NCI-H2029 treated with DMSO at 0.1 percent for 48 hours (cell line): ENCODE measurements around the gene BPIFA1.
A peak's percentile ranks its signal among the peaks of the same experiment; 100 is the strongest.

Experiments
- DNase-seq: peaks from one replicate; lab custom pipeline; 2025; lab: John Stamatoyannopoulos, UW

Gene BPIFA1

GRCh38 chr20:33240923-33241322 lies 5.1 kb downstream of the BPIFA1 start:
- no peak for DNase-seq

GRCh38 chr20:33242319-33243100 lies 6.7 kb downstream of the BPIFA1 start:
- no peak for DNase-seq

GRCh38 chr20:33246077-33246476 lies 10.3 kb downstream of the BPIFA1 start:
- no peak for DNase-seq

GRCh38 chr20:33249456-33249855 lies 13.7 kb downstream of the BPIFA1 start:
- no peak for DNase-seq

GRCh38 chr20:33250666-33251065 lies 14.9 kb downstream of the BPIFA1 start:
- DNase-seq: no peak

- peak; percentile 97 for DNase-seq
Observed at GRCh38 chr20:33251496-33251895, 15.7 kb downstream of the BPIFA1 start.

- DNase-seq: no peak
Observed at GRCh38 chr20:33252460-33252859, 16.7 kb downstream of the BPIFA1 start.

- no peak for DNase-seq
Observed at GRCh38 chr20:33255005-33255404, 19.2 kb downstream of the BPIFA1 start.

- DNase-seq: no peak
Observed at GRCh38 chr20:33257237-33257636, 21.4 kb downstream of the BPIFA1 start.

- DNase-seq: no peak
Observed at GRCh38 chr20:33259371-33259770, 23.6 kb downstream of the BPIFA1 start.

- no peak for DNase-seq
Observed at GRCh38 chr20:33261465-33261864, 25.7 kb downstream of the BPIFA1 start.

- peak; percentile 31 for DNase-seq
Observed at GRCh38 chr20:33262658-33263065, 26.9 kb downstream of the BPIFA1 start.

GRCh38 chr20:33263784-33264183 lies 28.0 kb downstream of the BPIFA1 start:
- DNase-seq: no peak

- DNase-seq: no peak
Observed at GRCh38 chr20:33267701-33268100, 31.9 kb downstream of the BPIFA1 start.

GRCh38 chr20:33272155-33272873 lies 36.5 kb downstream of the BPIFA1 start:
- no peak for DNase-seq

- no peak for DNase-seq
Observed at GRCh38 chr20:33273117-33273851, 37.5 kb downstream of the BPIFA1 start.

GRCh38 chr20:33275215-33275614 lies 39.4 kb downstream of the BPIFA1 start:
- no peak for DNase-seq

- no peak for DNase-seq
Observed at GRCh38 chr20:33275871-33276270, 40.1 kb downstream of the BPIFA1 start.

- DNase-seq: no peak
Observed at GRCh38 chr20:33276303-33277113, 40.7 kb downstream of the BPIFA1 start.

- DNase-seq: no peak
Observed at GRCh38 chr20:33277471-33278441, 42.0 kb downstream of the BPIFA1 start.

- DNase-seq: no peak
Observed at GRCh38 chr20:33278700-33279099, 42.9 kb downstream of the BPIFA1 start.
